PC-3 (cell line): ENCODE measurements around the gene RAB11A.

Experiments used
- CTCF ChIP-seq: fragments of 300-600 bp; sonication (generic); conservative IDR thresholded peaks from 2 replicates; pipeline ENCODE4 v1.5.1; 2017; ENCODE audit warnings: antibody characterized with exemption, low read depth, mild to moderate bottlenecking, low read length
- EZH2 ChIP-seq: fragments of 300-600 bp; sonication (generic); IDR thresholded peaks from one replicate; pipeline ENCODE4 v1.6.1; 2017; ENCODE audit warnings: antibody characterized with exemption, mild to moderate bottlenecking, low read length; ENCODE audit not compliant: unreplicated experiment

GRCh38 chr15:65862682-65863081 is 6.6 kb upstream of the RAB11A start:
- TF ChIP-seq CTCF (peak; percentile 64), EZH2 (no peak)
